Mesendoderm (in vitro differentiated cells): ENCODE measurements around the gene PLXNB1.

Experiments
- DNase-seq: peaks from one replicate; pipeline ENCODE4 v3.0.0; 2013
- H2AK5ac ChIP-seq: 2 replicates; pipeline ENCODE4 v1.6.1; 2013; ENCODE audit warnings: low read length, inconsistent platforms
- H2BK120ac ChIP-seq: 2 replicates; pipeline ENCODE4 v1.6.1; 2013; ENCODE audit warnings: low read depth, mild to moderate bottlenecking, low read length, moderate library complexity, mixed read lengths
- H2BK15ac ChIP-seq: replicated peaks from 2 replicates; pipeline ENCODE4 v1.6.1; 2013; ENCODE audit warnings: low read depth, mild to moderate bottlenecking, moderate library complexity
- H2BK5ac ChIP-seq: 2 replicates; pipeline ENCODE4 v1.6.1; 2013; ENCODE audit warnings: low read length, inconsistent platforms
- H3K18ac ChIP-seq: 2 replicates; pipeline ENCODE4 v1.6.1; 2013; ENCODE audit warnings: mild to moderate bottlenecking, low read length, mixed read lengths
- H3K23ac ChIP-seq: one replicate; pipeline ENCODE4 v1.6.1; 2013; ENCODE audit warnings: low read length
- H3K27ac ChIP-seq: 2 replicates; pipeline ENCODE4 v1.5.1; 2013; ENCODE audit warnings: low read depth, mild to moderate bottlenecking, inconsistent platforms, low read length, moderate library complexity
- H3K27me3 ChIP-seq: 2 replicates; pipeline ENCODE4 v1.6.1; 2013; ENCODE audit warnings: low read length, control low read depth, mild to moderate bottlenecking, inconsistent platforms; ENCODE audit not compliant: insufficient read depth, poor library complexity
- H3K36me3 ChIP-seq: 2 replicates; pipeline ENCODE4 v1.6.1; 2013; ENCODE audit warnings: low read length, inconsistent platforms; ENCODE audit not compliant: control insufficient read depth, insufficient read depth
- H3K4ac ChIP-seq: one replicate; pipeline ENCODE4 v1.6.1; 2013; ENCODE audit warnings: low read depth, mild to moderate bottlenecking, low read length, moderate library complexity
- H3K4me1 ChIP-seq: 2 replicates; pipeline ENCODE4 v1.6.1; 2013; ENCODE audit warnings: low read depth, low read length, inconsistent platforms; ENCODE audit not compliant: control insufficient read depth
- H3K4me2 ChIP-seq: 2 replicates; pipeline ENCODE4 v1.6.1; 2013; ENCODE audit warnings: low read length
- H3K4me3 ChIP-seq: 2 replicates; pipeline ENCODE4 v1.5.1; 2013; ENCODE audit warnings: mild to moderate bottlenecking, low read length
- H3K56ac ChIP-seq: one replicate; pipeline ENCODE4 v1.6.1; 2013; ENCODE audit warnings: low read length
- H3K79me1 ChIP-seq: 2 replicates; pipeline ENCODE4 v1.6.1; 2013; ENCODE audit warnings: low read length, inconsistent platforms
- H3K79me2 ChIP-seq: 2 replicates; pipeline ENCODE4 v1.6.1; 2013; ENCODE audit warnings: mild to moderate bottlenecking, low read length; ENCODE audit not compliant: control insufficient read depth, insufficient read depth
- H3K9ac ChIP-seq: 2 replicates; pipeline ENCODE4 v1.6.1; 2013; ENCODE audit warnings: low read length, inconsistent platforms
- H4K5ac ChIP-seq: one replicate; pipeline ENCODE4 v1.6.1; 2013; ENCODE audit warnings: low read length
- H4K8ac ChIP-seq: one replicate; pipeline ENCODE4 v1.6.1; 2013; ENCODE audit warnings: low read depth, mild to moderate bottlenecking, control low read depth, low read length, moderate library complexity
- WGBS: extraction: QIAGEN DNeasy Blood & Tissue Kit; methylation state at CpG from one replicate; pipeline ENCODE4 v1.1.7; 2013; ENCODE audit warnings: low lambda C conversion rate, missing lambda C conversion rate; ENCODE audit not compliant: insufficient coverage; ENCODE audit errors: extremely low coverage; 5-methylcytosine and 5-hydroxymethylcytosine counted together

PLXNB1 gene

DNA sequence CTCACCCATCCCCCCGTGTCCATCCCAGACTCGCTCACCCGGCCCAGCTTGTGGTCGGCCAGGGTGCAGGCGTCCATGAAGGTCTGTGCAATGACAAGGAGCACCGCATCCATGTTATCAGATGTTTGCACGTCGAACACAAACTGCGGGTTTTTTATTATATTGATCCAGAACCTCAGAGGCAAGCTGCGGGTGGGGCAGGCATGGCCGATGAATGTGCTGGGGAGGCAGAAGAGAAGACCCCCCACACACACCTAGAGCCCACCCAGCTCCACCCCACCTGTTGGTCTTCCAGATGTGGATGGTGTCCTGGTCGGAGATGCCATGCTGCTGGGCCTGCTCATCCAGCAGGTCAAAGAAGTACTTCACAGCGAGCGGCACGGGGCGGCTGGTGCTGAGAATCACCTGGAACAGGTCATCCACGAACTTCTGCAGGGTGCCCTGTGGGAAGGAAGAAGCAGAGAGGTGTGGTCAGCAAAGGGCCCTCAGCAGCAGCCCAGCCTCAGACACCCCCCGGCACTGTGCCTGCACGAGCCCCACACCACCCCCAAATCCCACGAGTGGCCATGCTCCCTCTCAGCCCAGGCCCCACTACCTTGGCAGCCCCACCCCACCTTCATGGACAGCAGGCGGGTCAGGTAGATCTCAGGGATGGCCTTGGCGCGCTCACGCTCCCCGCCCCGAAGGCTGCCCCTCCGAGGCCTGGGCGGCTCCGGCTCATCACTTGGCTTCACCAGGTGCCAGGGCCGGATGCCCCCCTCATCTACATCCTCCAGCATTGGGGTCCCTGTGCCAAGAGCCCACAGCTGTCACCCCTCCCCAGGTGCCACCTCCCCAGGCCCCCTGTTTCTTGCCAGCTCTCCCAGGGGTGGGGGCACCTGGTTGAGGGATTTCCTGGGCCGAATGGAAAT is 20.3 kb downstream of the PLXNB1 start:
- no peak overlapping the region for H3K56ac ChIP-seq
- H3K27me3 ChIP-seq = no peaks in the 10 kb centered on the region
- no peak overlapping the region for H2BK15ac ChIP-seq
- peaks cover 30% of the 10 kb centered on the region for H3K36me3 ChIP-seq
- no peaks in the 10 kb centered on the region for H3K79me1 ChIP-seq
- no CpG with 5 or more reads among the region's 31 CpGs for WGBS
- no peak for DNase-seq
- no peaks in the 10 kb centered on the region for H3K79me2 ChIP-seq
- H3K18ac ChIP-seq = no peak overlapping the region
- no peaks in the 10 kb centered on the region for H3K4me1 ChIP-seq
- H3K4me2 ChIP-seq = no peak overlapping the region
- no peak overlapping the region for H3K23ac ChIP-seq
- H2BK120ac ChIP-seq = no peak overlapping the region
- H3K27ac ChIP-seq = no peak overlapping the region
- no peak overlapping the region for H2AK5ac ChIP-seq
- no peak overlapping the region for H2BK5ac ChIP-seq
- H3K4ac ChIP-seq = no peak overlapping the region
- no peak overlapping the region for H3K9ac ChIP-seq
- H3K4me3 ChIP-seq = no peak overlapping the region
- H4K8ac ChIP-seq = no peak overlapping the region
- H4K5ac ChIP-seq = no peak overlapping the region

DNA sequence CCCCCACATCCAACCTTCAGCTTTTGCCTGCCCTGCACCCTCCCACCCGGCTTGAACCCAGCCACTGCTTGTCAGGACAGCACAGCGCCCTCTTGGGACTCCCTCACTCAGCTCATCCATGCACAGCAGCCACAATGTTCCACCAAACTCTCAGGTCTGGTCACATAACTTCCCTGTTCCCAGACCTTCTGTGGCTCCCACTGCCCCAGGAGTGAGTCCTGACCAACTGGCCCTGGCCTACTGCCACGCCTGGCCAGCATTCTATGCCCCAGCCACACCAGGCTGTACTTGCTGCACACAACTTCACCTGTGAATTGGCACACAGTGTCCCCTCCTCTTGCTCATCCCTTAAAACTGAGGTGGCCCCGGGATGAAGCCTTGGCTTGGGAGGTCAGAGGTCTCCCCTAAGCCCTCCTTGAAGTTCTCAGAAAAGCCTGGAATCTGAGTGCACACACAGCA is 21.0 kb downstream of the PLXNB1 start:
- no peaks in the 10 kb centered on the region for H3K79me1 ChIP-seq
- H3K4ac ChIP-seq = no peak overlapping the region
- H3K79me2 ChIP-seq = no peaks in the 10 kb centered on the region
- H3K56ac ChIP-seq = no peak overlapping the region
- H3K9ac ChIP-seq = no peak overlapping the region
- H4K5ac ChIP-seq = no peak overlapping the region
- no peak overlapping the region for H3K4me3 ChIP-seq
- WGBS = no CpG with 5 or more reads among the region's 4 CpGs
- no peak overlapping the region for H2BK120ac ChIP-seq
- no peak overlapping the region for H4K8ac ChIP-seq
- no peak overlapping the region for H3K4me2 ChIP-seq
- no peak overlapping the region for H2AK5ac ChIP-seq
- H2BK15ac ChIP-seq = no peak overlapping the region
- no peak overlapping the region for H2BK5ac ChIP-seq
- H3K18ac ChIP-seq = no peak overlapping the region
- no peak overlapping the region for H3K27ac ChIP-seq
- DNase-seq = no peak
- no peak overlapping the region for H3K23ac ChIP-seq
- no peaks in the 10 kb centered on the region for H3K4me1 ChIP-seq
- H3K36me3 ChIP-seq = peaks cover 30% of the 10 kb centered on the region
- H3K27me3 ChIP-seq = no peaks in the 10 kb centered on the region

DNA sequence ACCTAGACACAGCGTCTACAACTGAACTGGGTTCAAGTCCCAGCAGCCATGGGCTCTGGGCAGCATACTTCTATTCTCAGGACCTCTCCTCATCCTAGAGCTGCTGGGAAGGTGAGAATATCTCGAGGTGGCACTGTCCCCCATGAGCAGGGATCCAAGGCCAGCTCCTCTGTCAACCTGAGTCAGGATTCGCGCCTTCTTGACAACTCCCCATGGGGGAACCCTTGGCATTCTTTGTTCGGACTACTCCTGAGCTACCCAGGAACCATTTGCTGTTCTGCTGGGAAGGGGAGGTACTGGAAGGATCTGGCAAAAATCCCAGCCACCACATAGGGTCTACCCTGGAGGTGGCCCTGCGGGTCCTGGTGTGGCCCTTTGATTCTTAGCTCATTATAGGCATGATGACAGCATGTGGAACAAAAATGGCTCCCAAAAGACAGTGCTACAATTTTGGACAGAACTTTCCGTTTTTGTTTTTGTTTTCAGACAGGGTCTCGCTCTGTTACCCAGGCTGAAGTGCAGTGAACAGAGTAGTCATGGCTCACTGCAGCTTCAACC is 22.3 kb downstream of the PLXNB1 start:
- Histone ChIP-seq H2BK120ac (no peak overlapping the region), H3K4ac (no peak overlapping the region), H3K4me1 (no peaks in the 10 kb centered on the region), H4K5ac (no peak overlapping the region), H3K36me3 (peaks cover 32% of the 10 kb centered on the region), H3K79me2 (no peaks in the 10 kb centered on the region), H3K18ac (no peak overlapping the region), H2AK5ac (no peak overlapping the region), H3K4me2 (no peak overlapping the region), H3K9ac (no peak overlapping the region), H3K79me1 (no peaks in the 10 kb centered on the region), H2BK5ac (no peak overlapping the region), H4K8ac (no peak overlapping the region), H3K27ac (no peak overlapping the region), H3K23ac (no peak overlapping the region), H3K27me3 (no peaks in the 10 kb centered on the region), H2BK15ac (no peak overlapping the region), H3K4me3 (no peak overlapping the region), H3K56ac (no peak overlapping the region)
- DNase-seq = peak; percentile 59
- WGBS = no CpG with 5 or more reads among the region's 8 CpGs

DNA sequence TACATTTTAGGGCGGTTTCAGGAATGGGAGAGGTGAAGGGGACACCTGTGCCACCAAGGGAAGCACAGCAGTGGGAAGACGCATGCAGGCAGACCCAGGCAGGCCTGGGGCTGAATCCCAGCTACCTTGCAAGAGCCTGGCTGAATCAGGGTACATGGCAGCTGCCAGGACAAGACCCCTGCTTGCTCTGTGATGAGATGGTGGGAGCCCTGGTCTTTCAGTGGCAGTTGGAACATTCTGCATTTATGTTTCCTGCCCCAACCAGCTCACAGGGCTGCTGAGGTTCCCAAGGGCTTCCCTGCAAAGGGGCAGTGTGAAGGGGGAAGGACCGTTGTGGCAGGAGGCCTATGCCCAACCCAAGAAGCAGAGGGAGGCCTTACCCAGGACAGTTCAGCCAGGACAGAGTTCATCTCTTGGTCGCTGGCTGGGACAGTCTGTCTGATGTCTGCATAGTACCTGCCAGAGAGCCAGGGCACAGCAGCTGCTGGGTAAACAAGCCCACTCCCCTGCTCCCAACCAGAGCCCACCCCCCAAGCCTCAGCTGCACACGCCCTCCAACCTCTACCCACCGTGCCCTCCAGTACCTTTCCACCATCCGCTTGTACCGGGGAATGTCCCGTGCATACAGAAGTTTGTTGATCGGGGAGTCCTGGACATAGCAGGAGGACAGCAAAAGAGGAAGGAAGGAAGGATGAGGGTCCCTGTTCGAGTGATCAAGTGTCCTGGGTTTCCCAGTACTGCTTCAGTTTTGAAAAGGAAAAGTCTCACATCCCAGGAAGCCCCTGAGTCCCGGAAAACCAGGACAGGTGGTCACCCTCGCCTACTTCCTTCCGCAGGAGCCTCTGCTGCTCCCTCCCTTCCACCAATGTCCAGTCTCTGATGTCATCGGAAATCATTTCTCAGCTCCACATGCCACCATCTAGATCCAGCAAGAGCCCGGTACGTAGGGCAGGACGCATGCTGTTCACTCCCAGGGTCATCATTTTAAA is 23.1 kb downstream of the PLXNB1 start:
- no peak overlapping the region for H4K5ac ChIP-seq
- no peaks in the 10 kb centered on the region for H3K79me1 ChIP-seq
- H4K8ac ChIP-seq = no peak overlapping the region
- no peak overlapping the region for H2BK15ac ChIP-seq
- H3K18ac ChIP-seq = no peak overlapping the region
- no peak overlapping the region for H2BK120ac ChIP-seq
- no peak overlapping the region for H3K4me2 ChIP-seq
- no peaks in the 10 kb centered on the region for H3K27me3 ChIP-seq
- no peak overlapping the region for H3K4me3 ChIP-seq
- no peak for DNase-seq
- H3K27ac ChIP-seq = no peak overlapping the region
- no peak overlapping the region for H3K23ac ChIP-seq
- H2BK5ac ChIP-seq = no peak overlapping the region
- H3K4me1 ChIP-seq = no peaks in the 10 kb centered on the region
- H3K36me3 ChIP-seq = peaks cover 30% of the 10 kb centered on the region
- no peaks in the 10 kb centered on the region for H3K79me2 ChIP-seq
- no peak overlapping the region for H3K56ac ChIP-seq
- H3K4ac ChIP-seq = no peak overlapping the region
- WGBS = no CpG with 5 or more reads among the region's 18 CpGs
- no peak overlapping the region for H2AK5ac ChIP-seq
- no peak overlapping the region for H3K9ac ChIP-seq

DNA sequence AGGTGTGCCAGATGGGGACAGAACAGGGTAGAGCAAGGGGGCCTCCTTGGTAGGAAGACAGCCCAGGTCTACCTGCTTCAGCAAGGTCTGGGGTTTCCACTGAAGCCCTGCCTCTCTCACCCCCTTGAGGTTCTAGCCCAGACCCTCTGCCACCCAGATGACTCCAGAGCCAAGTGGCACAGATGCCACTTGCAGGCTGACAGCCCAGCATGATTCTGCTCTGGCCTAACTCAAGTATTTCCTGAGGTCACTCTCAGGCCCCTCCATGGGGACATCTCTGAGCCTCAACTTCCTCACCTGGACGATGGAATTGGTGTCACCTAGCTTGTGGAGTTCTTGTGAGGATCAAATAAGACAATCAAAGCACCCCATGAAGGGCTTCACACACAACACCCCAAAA is 23.9 kb downstream of the PLXNB1 start:
- Histone ChIP-seq H3K79me1 (no peaks in the 10 kb centered on the region), H3K27me3 (no peaks in the 10 kb centered on the region), H3K27ac (no peak overlapping the region), H2AK5ac (no peak overlapping the region), H3K9ac (no peak overlapping the region), H3K4me1 (no peaks in the 10 kb centered on the region), H2BK15ac (no peak overlapping the region), H3K4ac (no peak overlapping the region), H4K8ac (no peak overlapping the region), H3K18ac (no peak overlapping the region), H2BK5ac (no peak overlapping the region), H3K23ac (no peak overlapping the region), H4K5ac (no peak overlapping the region), H3K56ac (no peak overlapping the region), H3K4me3 (no peak overlapping the region), H3K79me2 (no peaks in the 10 kb centered on the region), H3K4me2 (no peak overlapping the region), H3K36me3 (peaks cover 27% of the 10 kb centered on the region), H2BK120ac (no peak overlapping the region)
- DNase-seq = no peak
- no CpG with 5 or more reads among the region's 1 CpG for WGBS
